Measurements from ENCODE around the gene ZNF830. TPM values are rescaled to one million over a fixed set of nuclear protein-coding genes. Genes with fewer than 3 reads are reported as not detected.
A peak's percentile ranks its signal among the peaks of the same experiment; 100 is the strongest.

The ZNF830 gene
- total and polyA plus RNA-seq, 9 of the 15 experiments (the other 6 are each of a cell fraction or from before 2014, with no cell fraction given), result 13.1 to 28.7 (median 21.7) TPM

GRCh38 chr17:34980353-34980680, 19.0 kb downstream of the ZNF830 start, which contains the start of gene LIG3 (continued):
- TF ChIP-seq, protein P1, sequence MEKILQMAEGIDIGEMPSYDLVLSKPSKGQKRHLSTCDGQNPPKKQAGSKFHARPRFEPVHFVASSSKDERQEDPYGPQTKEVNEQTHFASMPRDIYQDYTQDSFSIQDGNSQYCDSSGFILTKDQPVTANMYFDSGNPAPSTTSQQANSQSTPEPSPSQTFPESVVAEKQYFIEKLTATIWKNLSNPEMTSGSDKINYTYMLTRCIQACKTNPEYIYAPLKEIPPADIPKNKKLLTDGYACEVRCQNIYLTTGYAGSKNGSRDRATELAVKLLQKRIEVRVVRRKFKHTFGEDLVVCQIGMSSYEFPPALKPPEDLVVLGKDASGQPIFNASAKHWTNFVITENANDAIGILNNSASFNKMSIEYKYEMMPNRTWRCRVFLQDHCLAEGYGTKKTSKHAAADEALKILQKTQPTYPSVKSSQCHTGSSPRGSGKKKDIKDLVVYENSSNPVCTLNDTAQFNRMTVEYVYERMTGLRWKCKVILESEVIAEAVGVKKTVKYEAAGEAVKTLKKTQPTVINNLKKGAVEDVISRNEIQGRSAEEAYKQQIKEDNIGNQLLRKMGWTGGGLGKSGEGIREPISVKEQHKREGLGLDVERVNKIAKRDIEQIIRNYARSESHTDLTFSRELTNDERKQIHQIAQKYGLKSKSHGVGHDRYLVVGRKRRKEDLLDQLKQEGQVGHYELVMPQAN (IDR thresholded peaks at IDR 0.05; ENCODE audit: borderline replicate concordance), result peak; percentile 93; the same call in 1 of the 2 replicates
- TF ChIP-seq GABPB1 (CRISPR knock-in tag; IDR thresholded peaks at IDR 0.05), result 0 out of 2 replicates have a peak, but pooled peaks have one; percentile 16
- TF ChIP-seq KDM5B (IDR thresholded peaks at IDR 0.05; ENCODE audit: insufficient replicate concordance, low read depth, low read length), result peak; percentile 69
- peak; percentile 94 to 96 for TF ChIP-seq NRF1 (conservative IDR thresholded peaks at IDR 0.05 in 1 of 2, IDR thresholded peaks at IDR 0.05 in 1 of 2)
- TF ChIP-seq FIP1L1 (IDR thresholded peaks at IDR 0.05; ENCODE audit: low read depth, low read length, poor library complexity, severe bottlenecking), result peak; percentile 66
- no peak for TF ChIP-seq CREB3 (tag; conservative IDR thresholded peaks at IDR 0.05; ENCODE audit: low read depth)
- no peak for TF ChIP-seq FUS (optimal IDR thresholded peaks at IDR 0.05; ENCODE audit: low read depth, low read length)
- peak; percentile 42; the same call in 1 of the 2 replicates for TF ChIP-seq RB1 (IDR thresholded peaks at IDR 0.05; ENCODE audit: low read depth)
- no peak for TF ChIP-seq ELK1 (CRISPR knock-in tag; IDR thresholded peaks at IDR 0.05)
- no peak for TF ChIP-seq TAF15 (IDR thresholded peaks at IDR 0.05; ENCODE audit: low read depth, low read length)
- peak; percentile 89 for TF ChIP-seq EGR1 (conservative IDR thresholded peaks at IDR 0.05)
- peak; percentile 59; the same call in 1 of the 2 replicates for TF ChIP-seq POLR2H (tag; IDR thresholded peaks at IDR 0.05; ENCODE audit: low read depth)
- peak in 1 of 3 experiments; percentile 40 for TF ChIP-seq YY1 (IDR thresholded peaks at IDR 0.05; ENCODE audit: borderline replicate concordance in 1 of 3, control insufficient read depth in 1 of 3, extremely low read depth in 1 of 3, insufficient read depth in 3 of 3, insufficient read length in 1 of 3, insufficient replicate concordance in 2 of 3, low read depth in 1 of 3, low read length in 2 of 3)
- TF ChIP-seq SMAD3 (CRISPR knock-in tag; conservative IDR thresholded peaks at IDR 0.05), result no peak
- TF ChIP-seq IRF9 (tag; IDR thresholded peaks at IDR 0.05), result no peak
- peak; percentile 81 for TF ChIP-seq RAD51 (IDR thresholded peaks at IDR 0.05; ENCODE audit: borderline replicate concordance, low read depth)
- TF ChIP-seq CBFA2T2 (conservative IDR thresholded peaks at IDR 0.05), result 0 out of 2 replicates have a peak, but pooled peaks have one; percentile 18
- TF ChIP-seq NR1H2 (CRISPR knock-in tag; IDR thresholded peaks at IDR 0.05), result no peak
- TF ChIP-seq SIRT6 (IDR thresholded peaks at IDR 0.05; ENCODE audit: low read depth, low read length), result no peak
- no peak for TF ChIP-seq ESRRA (IDR thresholded peaks at IDR 0.05; ENCODE audit: borderline replicate concordance, low read depth)
- peak; percentile 97 for TF ChIP-seq MAX (CRISPR knock-in tag; IDR thresholded peaks at IDR 0.05)
- TF ChIP-seq LCOR (CRISPR knock-in tag; IDR thresholded peaks at IDR 0.05), result 0 out of 2 replicates have a peak, but pooled peaks have one; percentile 34
- peak; percentile 30 for TF ChIP-seq U2AF1 (optimal IDR thresholded peaks at IDR 0.05; ENCODE audit: low read depth, low read length)

All from K562 (cell line).